IPS DF 4.7 (cell line): ENCODE data around the gene RAD18.

Experiments used
- DNase-seq: peaks from one replicate; pipeline ENCODE4 v3.0.0-alpha.2; 2013; ENCODE audit warnings: low spot score; ENCODE audit errors: extremely low read depth

RAD18 gene

DNA sequence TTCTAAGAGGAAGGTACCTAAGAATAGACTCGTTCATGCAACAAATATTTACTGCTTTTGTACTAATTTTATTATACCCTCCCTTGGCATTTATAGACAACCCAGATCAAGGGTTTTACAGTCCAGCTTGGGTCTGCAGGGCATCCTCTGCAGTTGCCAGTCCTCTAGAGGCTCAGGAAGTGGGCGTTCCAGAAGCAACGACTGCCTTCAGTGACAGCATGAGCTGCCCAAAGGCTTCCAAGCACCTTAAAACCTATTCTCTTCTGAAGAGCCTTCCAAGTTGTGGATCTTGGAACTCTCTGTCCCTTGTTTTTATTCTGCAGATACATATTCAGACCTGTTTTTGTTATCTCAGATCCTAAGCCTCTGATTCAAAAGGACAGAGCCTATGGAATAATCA lies 95.6 kb downstream of the RAD18 start:
- DNase-seq = no peak

DNA sequence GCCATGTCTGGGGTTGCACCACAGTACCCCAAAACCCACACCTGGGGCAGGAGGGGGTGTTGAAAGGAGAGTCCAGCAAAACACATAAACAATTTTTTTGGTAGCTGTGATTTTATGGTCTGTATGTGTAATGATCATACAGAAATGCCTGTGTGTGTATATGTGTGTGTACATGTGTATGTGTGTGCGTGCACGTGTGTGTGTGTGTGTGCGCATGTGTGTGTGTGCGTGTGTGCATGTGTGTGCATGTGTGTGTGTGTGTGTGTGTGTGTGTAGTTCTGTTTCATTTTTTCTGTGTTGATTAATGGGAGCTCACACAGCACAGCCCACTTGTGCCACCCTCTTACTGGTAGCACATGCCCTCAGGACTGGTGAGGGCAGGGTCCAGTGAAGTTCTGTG lies 97.6 kb downstream of the RAD18 start:
- DNase-seq = no peak

DNA sequence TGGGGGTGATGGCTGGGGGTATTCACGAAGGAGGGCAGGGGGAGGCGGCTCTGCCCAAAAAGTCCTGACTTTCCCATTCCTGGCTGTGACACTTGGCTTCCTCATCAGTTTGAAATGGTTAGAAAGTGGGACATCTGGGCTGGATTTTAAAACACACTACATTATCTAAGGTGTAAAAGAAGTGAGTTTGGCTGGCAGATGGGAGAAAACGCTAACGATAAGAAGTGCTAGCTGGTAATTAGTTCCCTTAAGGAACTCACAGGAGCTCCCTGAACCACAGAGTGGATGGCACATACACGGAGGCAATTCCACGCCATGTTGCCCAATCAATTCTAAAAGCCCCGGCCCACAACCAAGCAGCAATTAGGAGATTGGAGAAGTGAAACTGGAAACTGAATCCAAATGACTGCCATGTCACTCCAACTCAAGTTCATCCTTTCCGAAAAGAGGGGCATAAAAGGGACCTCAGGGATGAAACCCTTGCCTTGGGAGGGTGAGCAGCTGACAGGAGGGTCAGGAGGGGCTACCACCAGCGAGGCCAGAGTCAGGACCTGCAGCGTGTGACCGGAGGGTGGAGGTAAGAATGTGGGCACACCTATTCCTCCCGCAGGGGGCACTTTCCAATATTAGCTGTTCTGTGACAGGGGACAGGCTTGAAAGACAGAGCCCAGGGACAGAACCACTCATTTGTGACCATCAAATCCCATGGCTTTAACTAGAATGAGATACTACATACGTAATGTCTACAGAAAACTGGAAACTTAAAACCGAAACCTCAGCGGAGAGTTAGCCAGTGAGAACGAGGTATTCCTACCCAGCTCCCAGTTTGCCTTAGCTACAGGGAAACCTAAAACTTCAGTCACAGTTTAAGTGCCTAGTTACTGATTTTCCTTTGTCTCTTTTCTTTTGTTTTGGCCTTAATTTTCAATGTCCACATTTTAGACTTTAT lies 98.6 kb downstream of the RAD18 start:
- DNase-seq = no peak

DNA sequence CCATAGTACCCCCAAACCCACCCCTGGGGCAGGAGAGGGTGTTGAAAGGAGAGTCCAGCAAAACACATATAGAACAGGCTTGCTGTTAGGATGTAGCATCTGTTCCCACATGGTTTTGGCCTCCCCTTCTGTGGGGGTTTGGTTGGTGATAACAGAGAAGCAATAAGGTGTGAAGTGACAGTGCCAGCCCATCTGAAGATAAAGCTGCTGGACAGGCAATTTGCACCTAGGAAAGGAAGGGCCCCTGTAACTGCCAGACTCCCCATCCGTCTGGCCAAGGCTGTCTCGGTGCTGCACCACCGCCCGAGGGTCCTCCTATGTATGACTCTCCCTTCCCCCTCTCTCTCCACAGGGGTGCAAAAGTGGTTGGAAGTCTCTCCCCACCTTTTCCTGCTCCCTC lies 99.4 kb downstream of the RAD18 start:
- no peak for DNase-seq

DNA sequence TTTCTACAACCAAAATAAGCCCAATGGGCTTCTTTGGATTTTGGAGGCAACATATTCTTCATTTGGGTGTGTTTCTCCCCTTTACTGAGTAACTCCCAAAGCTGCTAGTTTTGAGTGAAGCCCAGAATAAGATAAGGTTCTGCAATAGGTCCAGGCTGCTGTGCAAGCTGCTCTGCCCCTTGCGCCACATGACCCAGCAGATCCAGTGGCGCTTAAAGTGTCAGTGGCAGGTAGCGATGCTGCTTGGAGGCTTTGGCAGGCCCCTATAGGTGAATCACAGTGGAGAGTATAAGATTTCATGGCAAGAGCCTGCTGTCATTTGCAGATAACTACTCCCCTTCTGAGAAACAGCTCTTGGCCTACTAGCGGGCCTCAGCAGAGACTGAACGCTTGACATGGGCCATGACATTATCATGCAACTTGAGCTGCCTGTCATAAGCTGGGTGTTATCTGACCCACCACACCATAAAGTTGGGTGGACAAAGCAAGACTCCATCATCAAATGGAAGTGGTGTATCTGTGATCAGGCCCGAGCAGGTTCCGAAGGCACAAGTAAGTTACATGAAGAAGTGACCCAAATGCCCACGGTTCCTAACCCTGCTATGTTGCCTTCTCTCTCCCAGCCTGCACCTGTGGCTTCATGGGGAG lies 105.4 kb downstream of the RAD18 start:
- DNase-seq = no peak

DNA sequence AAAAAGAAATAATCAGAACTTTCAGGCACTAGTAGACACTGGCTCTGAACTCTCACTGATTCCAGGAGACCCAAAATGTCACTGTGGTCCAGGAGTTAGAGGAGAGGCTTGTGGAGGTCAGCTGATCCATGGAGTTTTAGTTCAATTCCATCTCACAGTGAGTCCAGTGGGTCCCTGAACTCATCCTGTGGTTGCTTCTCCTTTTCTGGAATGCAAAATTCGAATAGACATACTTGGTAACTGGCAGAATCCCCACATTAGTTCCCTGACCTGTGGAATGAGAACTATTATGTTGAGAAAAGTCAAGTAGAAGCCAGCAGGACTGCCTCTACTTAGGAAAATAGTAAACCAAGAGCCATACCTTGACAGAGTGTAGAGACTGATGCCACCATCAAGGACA lies 106.6 kb downstream of the RAD18 start:
- no peak for DNase-seq

DNA sequence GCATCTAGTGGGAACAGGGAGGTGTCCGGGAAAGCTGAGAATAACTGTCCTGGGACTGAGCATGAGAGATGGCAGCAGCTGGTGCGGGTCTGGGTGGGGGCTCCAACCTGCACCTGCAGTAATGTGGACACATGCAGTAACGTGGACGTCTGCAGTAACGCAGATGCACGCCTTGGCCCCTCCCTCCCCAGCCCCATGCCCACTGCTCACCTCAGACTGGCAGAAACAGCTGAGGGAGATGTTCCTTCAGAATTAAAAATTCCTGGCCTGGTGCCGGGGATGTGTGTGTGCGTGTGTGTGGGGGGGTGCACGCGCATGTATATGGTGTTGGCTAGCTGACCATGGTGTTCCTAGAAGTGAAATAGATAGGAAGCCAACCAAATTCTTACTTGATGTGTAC lies 107.2 kb downstream of the RAD18 start:
- DNase-seq = no peak

DNA sequence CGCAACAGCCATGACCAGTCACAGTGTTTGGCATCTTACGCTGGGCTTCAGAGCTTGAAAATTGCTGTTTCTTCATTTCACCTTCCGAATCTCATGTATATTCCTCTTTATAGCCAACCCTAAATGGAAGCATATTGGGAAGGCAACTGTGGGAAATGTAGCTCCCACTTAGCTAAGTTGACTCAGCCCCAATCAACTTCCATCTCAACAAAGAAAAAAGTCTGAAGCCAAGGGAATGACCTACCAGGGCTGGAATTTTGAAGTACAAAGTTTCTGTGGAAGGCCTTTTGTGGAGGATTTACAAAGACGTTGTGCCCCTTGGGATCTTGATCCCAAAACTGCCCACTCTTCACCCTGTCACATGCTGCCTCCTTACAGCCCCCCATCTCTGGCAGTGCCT lies 108.6 kb downstream of the RAD18 start:
- DNase-seq = no peak

DNA sequence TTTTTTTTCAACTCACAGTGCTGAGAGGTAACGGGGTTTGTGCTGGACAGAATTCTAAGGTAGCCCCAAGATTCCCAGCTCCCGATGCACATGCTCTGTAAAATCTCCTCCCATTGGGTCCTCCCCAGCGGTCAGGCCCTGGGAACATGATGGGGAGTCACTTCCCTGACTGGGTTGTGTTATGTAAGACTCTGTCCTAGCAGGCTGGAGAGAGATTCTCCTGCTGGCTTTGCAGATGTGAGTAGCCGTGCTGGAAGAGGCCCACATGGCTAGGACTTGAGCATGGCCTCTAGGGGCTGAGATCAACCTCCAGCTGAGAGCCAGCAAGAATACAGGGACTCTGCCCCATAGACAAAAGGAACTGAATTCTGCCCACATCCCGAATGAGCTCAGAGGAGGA lies 110.2 kb downstream of the RAD18 start:
- no peak for DNase-seq

DNA sequence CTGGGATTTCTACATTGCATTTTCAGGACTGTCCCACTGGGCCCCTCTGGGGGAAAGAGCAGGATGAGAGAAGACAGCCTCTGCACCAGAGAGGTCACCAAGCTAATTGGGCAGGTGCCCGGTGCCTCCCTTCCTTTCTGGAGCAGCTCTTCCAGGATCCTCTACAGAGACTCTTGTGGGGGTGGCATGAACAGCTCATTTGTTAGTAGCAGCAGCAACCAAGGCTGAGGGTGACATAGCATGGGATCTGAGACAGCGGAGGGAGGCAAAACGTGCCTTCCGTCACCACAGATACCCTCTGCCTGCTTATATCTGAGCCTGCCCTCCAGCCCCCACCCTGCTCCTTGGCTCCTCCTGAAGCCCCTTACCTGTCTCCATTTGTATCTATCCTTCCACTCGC lies 110.8 kb downstream of the RAD18 start:
- DNase-seq = no peak

DNA sequence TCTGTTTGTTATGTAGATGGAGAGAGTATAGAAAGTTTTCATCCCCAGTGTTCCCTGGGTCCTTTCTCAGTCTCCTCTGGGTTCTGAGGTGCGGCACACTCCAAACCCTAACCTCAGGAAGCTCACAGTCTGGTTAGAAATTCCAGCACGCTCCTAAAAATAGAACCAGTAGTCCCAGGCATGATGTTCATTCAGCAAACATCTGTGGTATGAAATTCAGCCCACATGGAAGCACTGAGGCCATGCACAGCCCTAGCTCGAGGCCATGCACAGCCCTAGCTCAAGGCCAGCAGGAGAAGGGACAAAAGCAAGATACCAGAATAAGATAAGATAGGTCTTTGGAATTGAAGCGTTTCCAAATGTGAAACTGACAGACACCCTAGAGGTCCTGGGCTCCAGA lies 111.6 kb downstream of the RAD18 start:
- no peak for DNase-seq

DNA sequence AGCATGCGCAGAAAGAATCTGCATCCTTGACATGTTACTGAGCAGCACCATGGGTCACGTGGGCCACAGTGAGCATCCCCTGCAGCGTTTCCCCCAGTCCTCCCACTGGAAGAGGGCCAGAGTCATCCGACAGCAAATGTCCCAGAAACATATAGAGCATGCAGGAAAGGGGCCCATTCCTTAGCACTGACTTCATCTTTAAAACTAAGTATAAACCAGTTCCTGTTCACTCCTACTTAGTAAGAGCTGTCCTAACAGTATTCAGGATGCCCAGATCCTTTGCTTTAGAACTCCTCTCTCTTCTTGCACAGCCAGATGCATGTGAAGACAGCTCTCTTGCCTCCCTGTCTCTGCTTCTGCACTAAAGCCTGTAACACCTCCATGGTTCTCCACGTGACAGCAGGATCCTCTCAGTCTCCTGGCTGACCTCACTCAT lies 114.6 kb downstream of the RAD18 start:
- no peak for DNase-seq

DNA sequence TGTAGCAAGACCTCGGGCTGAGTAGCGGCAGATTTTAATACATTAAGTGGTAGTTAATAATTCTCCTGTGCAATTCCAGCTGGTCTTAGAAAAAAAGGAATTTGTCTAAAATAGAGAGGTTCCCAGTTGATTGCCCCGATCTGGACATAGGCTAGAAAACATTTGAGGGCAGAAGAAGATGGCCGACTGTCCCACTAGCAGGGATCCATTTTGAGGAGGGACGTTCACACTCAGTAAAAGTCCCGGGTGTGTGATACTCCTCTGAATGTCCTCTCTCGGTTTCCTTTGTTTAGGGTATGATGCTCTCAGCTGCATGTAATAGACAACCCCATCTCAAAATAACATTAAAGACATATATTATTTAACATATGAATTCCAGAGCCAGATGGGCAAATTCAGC lies 116.0 kb downstream of the RAD18 start:
- DNase-seq = no peak

DNA sequence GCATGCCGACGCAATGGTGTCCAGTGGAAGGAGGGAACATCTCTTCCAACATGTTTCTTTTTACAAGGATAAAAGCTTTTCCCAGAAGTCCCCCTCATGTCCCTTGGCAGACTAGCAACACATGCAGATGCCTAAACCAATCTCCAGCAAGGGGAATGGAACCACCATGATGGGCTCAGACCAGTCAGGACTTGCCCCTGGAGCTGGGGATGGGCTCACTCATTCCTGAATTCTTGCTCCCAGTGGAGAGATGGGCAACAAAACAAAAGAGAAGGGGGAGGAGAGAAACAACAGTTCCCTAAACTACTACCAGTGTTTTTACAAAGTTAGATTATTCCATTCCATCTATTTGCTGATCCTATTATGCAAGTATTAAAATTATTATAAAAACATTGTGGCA lies 117.1 kb downstream of the RAD18 start:
- DNase-seq = no peak

DNA sequence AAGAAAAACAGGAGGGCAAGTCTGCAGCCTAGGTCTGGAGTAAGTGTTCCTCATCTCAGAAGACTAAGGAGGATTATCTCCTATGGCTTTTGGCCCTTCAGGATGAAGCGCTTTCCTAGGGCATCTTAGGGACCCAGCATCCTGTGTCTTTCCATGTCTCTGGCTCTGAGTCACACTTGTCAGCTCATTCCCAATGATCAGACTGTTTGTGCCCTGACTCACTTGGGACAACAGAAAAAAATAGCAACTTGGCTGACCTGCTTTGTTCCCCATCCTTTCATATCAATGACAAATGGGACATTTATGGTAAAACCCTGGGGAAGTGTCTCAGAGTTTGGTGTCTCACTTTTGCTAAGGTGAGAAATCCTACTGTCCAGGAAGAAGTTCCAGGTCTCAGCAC lies 117.6 kb downstream of the RAD18 start:
- DNase-seq = no peak

DNA sequence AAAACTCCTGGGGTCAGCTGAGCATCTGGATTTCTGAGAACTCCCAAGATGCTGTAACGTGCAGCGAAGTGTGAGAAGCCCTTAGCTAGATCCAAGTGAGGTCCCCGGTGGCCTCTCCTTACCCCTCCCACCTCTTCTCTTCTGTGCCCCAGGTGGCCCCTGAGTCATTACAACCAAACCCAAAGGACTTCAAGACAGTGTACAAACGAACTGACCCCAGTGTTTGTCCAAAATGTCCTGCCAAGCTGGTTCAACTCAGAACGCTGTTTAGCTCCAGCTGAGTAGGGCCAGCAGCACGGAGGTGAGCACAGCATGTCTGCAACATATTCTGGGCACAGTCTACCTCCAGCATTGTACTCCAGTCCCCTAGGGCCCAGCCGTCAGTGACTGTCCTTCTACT lies 119.9 kb downstream of the RAD18 start:
- DNase-seq = no peak

DNA sequence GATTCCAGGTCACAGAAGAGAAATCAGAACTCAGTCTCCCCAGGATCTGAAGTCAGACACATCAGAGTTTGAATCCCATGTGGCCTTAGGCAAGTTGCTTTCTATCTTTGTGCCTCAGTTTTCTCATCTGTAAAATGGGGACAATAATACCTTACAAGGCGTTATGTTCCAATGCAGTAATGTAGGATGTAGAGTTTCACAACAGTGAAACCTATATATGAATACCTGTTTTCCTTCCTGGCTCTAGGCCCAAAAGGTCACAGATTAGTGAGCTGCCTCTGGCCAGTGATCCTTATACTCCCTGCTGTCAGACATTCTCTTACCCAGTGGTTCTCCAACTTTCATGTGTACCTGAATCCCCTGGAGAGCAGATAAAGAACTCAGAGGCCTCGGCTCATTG lies 121.0 kb downstream of the RAD18 start:
- DNase-seq = no peak

DNA sequence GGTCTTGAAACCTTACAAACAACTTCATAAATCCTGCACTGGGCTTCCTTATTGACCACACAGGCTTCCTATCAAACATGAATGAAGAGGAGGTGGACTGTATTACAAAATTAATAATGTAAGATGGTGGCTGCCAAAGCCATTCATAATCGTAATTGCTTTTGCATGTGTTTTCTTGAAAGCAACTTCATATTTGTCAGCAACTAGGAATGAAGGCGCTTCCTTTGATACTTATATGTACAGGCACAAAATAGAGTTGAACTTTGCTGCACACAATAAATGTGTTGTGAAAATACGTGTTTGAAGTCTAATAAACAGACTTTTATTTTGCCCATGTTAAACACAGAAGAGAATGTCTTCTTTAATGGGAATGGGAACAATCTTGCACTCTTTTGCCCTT lies 121.8 kb downstream of the RAD18 start:
- no peak for DNase-seq

DNA sequence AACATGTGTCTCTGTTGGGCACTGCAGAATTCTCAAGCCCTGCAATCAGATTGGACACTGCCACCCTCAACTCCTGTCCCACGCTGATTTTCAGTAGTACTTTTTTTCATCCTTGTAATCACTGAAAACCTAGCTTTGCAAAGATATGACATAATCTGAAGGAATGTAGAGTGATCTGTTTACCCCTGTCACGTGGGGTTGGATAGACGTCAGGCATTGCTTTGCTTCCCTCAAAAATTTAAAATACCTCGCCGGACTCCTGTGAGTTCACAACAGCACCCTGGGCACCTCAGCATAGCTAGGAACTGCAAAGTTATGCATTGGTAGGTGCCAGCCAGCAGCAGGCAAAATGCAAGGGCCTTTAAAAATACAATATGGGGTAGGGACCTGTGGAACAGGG lies 122.7 kb downstream of the RAD18 start:
- DNase-seq = no peak

DNA sequence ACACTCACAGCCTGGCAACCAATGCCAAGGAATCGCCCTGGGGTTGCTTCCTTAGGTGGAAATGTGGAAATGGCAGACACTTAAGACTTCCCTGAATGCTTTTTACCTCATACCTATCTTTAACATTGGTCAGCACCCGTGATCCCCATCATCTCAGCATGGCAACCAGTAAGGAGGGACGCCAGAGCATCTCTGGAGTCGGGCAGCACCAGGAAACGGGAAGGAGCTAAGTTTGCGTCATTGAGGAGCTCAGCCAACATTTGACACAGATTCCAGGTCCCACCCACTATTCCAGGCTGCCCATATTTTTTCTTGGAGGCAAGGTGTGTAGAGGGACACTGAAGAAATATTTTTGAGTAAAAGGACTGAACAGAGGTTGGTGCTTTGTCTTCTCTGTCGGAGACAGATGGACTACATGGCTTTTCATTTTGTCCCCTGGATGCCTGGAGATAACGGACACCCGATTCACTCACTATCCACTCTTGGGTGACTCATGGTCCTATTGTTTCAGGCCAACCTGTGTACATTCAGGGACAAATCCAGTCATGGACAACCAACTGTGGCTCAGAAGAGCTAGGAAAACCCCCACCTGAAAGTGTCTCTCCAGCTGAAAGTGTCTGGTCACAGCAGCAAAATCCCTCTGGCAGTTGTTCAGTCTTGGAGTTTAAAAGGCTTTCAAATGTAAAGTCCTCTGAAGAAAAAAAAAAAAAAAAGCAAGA lies 123.5 kb downstream of the RAD18 start:
- no peak for DNase-seq

DNA sequence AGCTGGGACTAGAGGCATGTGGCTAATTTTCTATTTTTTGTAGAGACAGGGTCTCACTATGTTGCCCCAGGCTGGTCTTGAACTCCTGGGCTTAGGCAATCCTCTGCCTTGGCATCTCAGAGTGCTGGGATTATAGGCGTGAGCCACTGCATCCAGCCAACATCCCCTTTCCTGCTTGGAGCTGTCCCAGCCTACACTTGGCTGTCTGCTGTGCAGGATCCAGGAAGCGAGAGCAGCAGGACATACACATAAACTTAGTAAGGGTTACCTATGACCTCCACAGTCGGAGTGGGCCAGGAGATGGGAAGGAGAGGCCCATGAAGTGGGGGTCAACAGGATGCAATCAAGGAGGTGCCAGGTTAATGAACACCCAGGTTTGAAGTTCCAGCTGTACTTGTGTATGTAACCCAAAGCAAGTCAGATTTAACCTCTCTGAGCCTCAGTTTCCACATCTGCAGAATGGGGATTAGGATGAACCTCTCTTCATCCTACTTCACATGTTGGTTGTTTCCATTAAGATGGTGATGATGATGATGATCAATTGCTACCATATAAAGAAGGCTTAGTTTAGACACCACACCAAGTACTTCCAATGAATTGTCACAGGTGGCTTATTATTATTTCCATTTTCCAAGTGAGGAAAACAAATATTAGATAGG lies 124.4 kb downstream of the RAD18 start:
- DNase-seq = no peak

DNA sequence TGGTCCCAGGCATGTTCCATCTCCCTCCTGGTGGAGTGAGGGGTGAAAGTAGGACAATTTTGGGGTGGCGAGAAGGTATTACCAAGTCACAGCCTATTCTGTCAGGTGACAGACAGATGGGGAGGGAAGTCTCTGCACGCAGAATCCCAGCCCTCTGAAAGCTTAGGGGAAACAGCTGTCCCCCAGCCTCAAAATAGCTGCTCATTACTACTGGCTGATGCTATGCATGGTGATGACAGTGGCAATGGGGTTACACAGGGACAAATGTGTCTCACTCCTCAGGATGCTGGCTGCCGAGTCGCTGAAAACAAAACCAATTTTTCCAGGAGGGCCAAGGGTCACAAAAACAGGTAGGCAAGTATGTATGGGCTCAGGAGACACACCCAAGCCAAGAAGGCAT lies 125.0 kb downstream of the RAD18 start:
- DNase-seq = no peak
